K562 (cell line): Measurements from ENCODE around the gene MROH2B. TPM values are rescaled to one million over a fixed set of nuclear protein-coding genes. Genes with fewer than 3 reads are reported as not detected.

ENCODE experiments used
- ATAC-seq: fragments of 200-7000 bp; cut with Tn5 transposase; 3 replicates; pipeline ENCODE4 v1.9.1; 2020; ENCODE audit warnings: moderate library complexity
- BruUV-seq: library from RNA; stranded (reverse); fragments of 400-500 nt; replicated peaks from 2 replicates; lab custom pipeline; 2021; lab: Mats Ljungman, UMichigan
- CTCF ChIA-PET: fragments of 300-600 bp; formaldehyde crosslinking; extraction: SDS; loops from one replicate; lab custom pipeline; 2021; ENCODE audit warnings: low intra/inter-chr PET ratio; lab: Yijun Ruan, JAX
- POLR2A ChIA-PET: fragments of 300-600, 350-650 bp; sonication (Branson Sonifier 250); formaldehyde crosslinking; extraction: SDS; loops from one replicate; lab custom pipeline; 2021; ENCODE audit warnings: antibody characterized with exemption, inconsistent platforms; lab: Yijun Ruan, JAX
- DNase-seq, 4 experiments: peaks; one replicate each; pipeline versions ENCODE4 v3.0.0 to v3.0.0-alpha.2; 2011 to 2018; ENCODE audit warnings: low spot score in 3 of 4, mixed read lengths in 3 of 4; ENCODE audit errors: extremely low read depth in 1 of 4
- FAIRE-seq: peaks from 2 replicates; lab custom pipeline; 2011; peaks lifted over from hg19 to GRCh38; lab: Jason Lieb, UNC
- H2AFZ ChIP-seq: 2 replicates; pipeline ENCODE4 v1.6.0; 2011; ENCODE audit warnings: low read depth, low read length, control low read depth, inconsistent platforms
- H3K27ac ChIP-seq: fragments of 200-600 bp; 3 replicates; pipeline ENCODE4 v1.8.0; 2011; ENCODE audit warnings: low read depth, mild to moderate bottlenecking, control low read depth, inconsistent platforms, low read length, moderate library complexity, mixed read lengths; ENCODE audit errors: extremely low read depth
- H3K27me3 ChIP-seq, 2 experiments: fragments of 300-600 bp in 1 of 2; 2 replicates in 1 of 2; 3 replicates in 1 of 2; pipeline versions ENCODE4 v1.6.0 to v1.8.0; 2011; ENCODE audit warnings: inconsistent platforms in 2 of 2, low read length in 2 of 2, mild to moderate bottlenecking in 1 of 2, mixed read lengths in 1 of 2, moderate library complexity in 1 of 2; ENCODE audit not compliant: control insufficient read depth in 2 of 2, insufficient read depth in 2 of 2
- H3K36me3 ChIP-seq: fragments of 300-600 bp; 3 replicates; pipeline ENCODE4 v1.8.0; 2011; ENCODE audit warnings: mild to moderate bottlenecking, low read length, inconsistent platforms; ENCODE audit not compliant: control insufficient read depth, insufficient read depth
- H3K4me1 ChIP-seq, 2 experiments: fragments of 200-600 bp in 1 of 2; replicated peaks in 1 of 2; 2 replicates in 1 of 2; 3 replicates in 1 of 2; pipeline versions ENCODE4 v1.5.1 to v1.8.0; 2011; ENCODE audit warnings: inconsistent platforms in 2 of 2, low read length in 2 of 2, mild to moderate bottlenecking in 1 of 2, mixed read lengths in 1 of 2, moderate library complexity in 1 of 2; ENCODE audit not compliant: control insufficient read depth in 2 of 2, insufficient read depth in 2 of 2
- H3K4me2 ChIP-seq: 2 replicates; pipeline ENCODE4 v1.6.1; 2011; ENCODE audit warnings: low read length, control low read depth, inconsistent platforms, mixed read lengths; ENCODE audit not compliant: insufficient read depth
- H3K4me3 ChIP-seq: fragments of 200-600 bp; sonication (generic), shearing (Covaris generic); 2 replicates; pipeline ENCODE4 v1.5.1; 2016; ENCODE audit warnings: control low read depth, inconsistent platforms
- H3K79me2 ChIP-seq: fragments of 200-600 bp; 3 replicates; pipeline ENCODE4 v1.8.0; 2011; ENCODE audit warnings: low read length, inconsistent platforms; ENCODE audit not compliant: control insufficient read depth, insufficient read depth
- H3K9ac ChIP-seq, 2 experiments: 2 replicates each; pipeline versions ENCODE4 v1.6.0 to v1.6.1; 2011; ENCODE audit warnings: low read depth in 2 of 2, low read length in 2 of 2, control low read depth in 1 of 2, inconsistent platforms in 1 of 2, mild to moderate bottlenecking in 1 of 2, mixed read lengths in 1 of 2; ENCODE audit not compliant: insufficient read depth in 1 of 2
- H3K9me1 ChIP-seq: one replicate; pipeline ENCODE4 v1.6.0; 2011; ENCODE audit warnings: inconsistent platforms, mild to moderate bottlenecking, low read length, moderate library complexity; ENCODE audit not compliant: control insufficient read depth, insufficient read depth
- H3K9me3 ChIP-seq: replicated peaks from 2 replicates; pipeline ENCODE4 v1.5.1; 2011; ENCODE audit warnings: low read depth, low read length, inconsistent platforms; ENCODE audit not compliant: control insufficient read depth, insufficient read depth
- H4K20me1 ChIP-seq: replicated peaks from 2 replicates; pipeline ENCODE4 v1.6.1; 2011; ENCODE audit warnings: low read length, inconsistent platforms, mixed read lengths; ENCODE audit not compliant: control insufficient read depth, insufficient read depth
- KLF6 ChIP-seq: fragments of 250-450 bp; sonication (Bioruptor Pico); IDR thresholded peaks from 2 replicates; pipeline ENCODE4 v1.4.0; 2020; ENCODE audit warnings: mild to moderate bottlenecking, moderate library complexity, borderline replicate concordance
- SAFB2 ChIP-seq: fragments of 200-400 bp; formaldehyde crosslinking; IDR thresholded peaks from 2 replicates; pipeline ENCODE4 v1.6.1; 2018; ENCODE audit warnings: borderline replicate concordance, low read length, low read depth, moderate library complexity; ENCODE audit not compliant: severe bottlenecking
- SRSF7 ChIP-seq: fragments of 200-400 bp; formaldehyde crosslinking; optimal IDR thresholded peaks from 2 replicates; pipeline ENCODE3; 2017; ENCODE audit warnings: mild to moderate bottlenecking, low read depth, low read length
- WGBS: fragments of 100-300 bp; shearing (Covaris generic); methylation state at CpG from one replicate; pipeline ENCODE4 v1.1.6; 2016; ENCODE audit warnings: low coverage, mixed read lengths; ENCODE audit not compliant: insufficient coverage; ENCODE audit errors: missing lambda C conversion rate; 5-methylcytosine and 5-hydroxymethylcytosine counted together
- in situ Hi-C: fragments of 300-500 bp; cut with MboI; formaldehyde crosslinking; loops from 4 replicates; pipeline ENCODE4 v1.15.0; 2018; ENCODE audit warnings: inconsistent platforms, mixed read lengths
- intact Hi-C: fragments of 100-400 bp; cut with micrococcal nuclease; formaldehyde crosslinking; loops from 2 replicates; pipeline ENCODE4 v1.14.2; 2022
- polyA plus RNA-seq, 8 experiments: library from polyadenylated mRNA; depleted of rRNA in 4 of 8; stranded (reverse) in 5 of 8; unstranded in 3 of 8; fragments of >200 nt; fragmentation: Nextera tagmentation in 2 of 8; fragmentation: Illumina TruSeq in 1 of 8; extraction: Ambion mirVana in 2 of 8; extraction: Trizol in 1 of 8; gene quantifications; 2 replicates each; pipeline versions ENCODE4 v1.2.1 to v1.2.3, GENCODE V29; 2011 to 2014; ENCODE audit warnings: inconsistent platforms in 1 of 8, missing spikeins in 1 of 8
- total RNA-seq, 7 experiments: library from RNA; depleted of rRNA in 6 of 7; stranded (reverse); fragments of >200 nt in 6 of 7; fragmentation: Illumina TruSeq in 2 of 7; extraction: Trizol in 2 of 7; gene quantifications; 2 replicates each; pipeline versions ENCODE4 v1.2.1 to v1.2.3, GENCODE V29; 2011 to 2021; ENCODE audit warnings: low replicate concordance in 1 of 7
- TF ChIP-seq, protein P1 (sequence below): fragments of 250-450 bp; sonication (Bioruptor Pico); IDR thresholded peaks from 2 replicates; pipeline ENCODE4 v1.4.0; 2020; ENCODE audit warnings: mild to moderate bottlenecking
- TF ChIP-seq, protein P2 (sequence below): fragments of 250-450 bp; sonication (Bioruptor Pico); IDR thresholded peaks from 2 replicates; pipeline ENCODE4 v1.5.0; 2021; ENCODE audit warnings: mild to moderate bottlenecking, borderline replicate concordance
- TF ChIP-seq, protein P3 (sequence below): fragments of 250-450 bp; sonication (Bioruptor Pico); IDR thresholded peaks from 2 replicates; pipeline ENCODE4 v1.5.0; 2020; ENCODE audit warnings: mild to moderate bottlenecking

The MROH2B gene
- total and polyA plus RNA-seq, 9 of the 15 experiments (the other 6 are each of a cell fraction or from before 2014, with no cell fraction given) = not detected

DNA sequence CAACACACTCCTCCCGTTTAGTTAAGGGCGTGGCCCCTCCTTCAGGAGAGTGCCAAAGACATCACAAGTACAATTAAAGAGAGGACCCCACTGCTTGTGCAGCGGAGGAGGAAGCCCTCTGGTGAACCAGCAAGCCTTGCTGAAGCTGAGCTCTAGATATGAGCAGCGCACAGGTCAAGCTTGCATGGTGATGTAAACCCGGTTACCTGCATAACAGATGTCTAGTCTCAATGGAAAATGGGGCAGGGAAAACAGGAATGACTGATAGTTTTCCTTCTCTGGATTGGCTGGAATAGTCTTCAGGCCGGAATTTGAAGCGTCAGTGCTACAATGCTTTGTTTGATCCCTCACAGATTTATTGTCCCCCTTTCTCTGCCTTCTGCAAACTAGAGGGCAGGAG is 66.2 kb downstream of the MROH2B start:
- H3K27ac ChIP-seq = no peak overlapping the region
- no peak overlapping the region for H3K4me2 ChIP-seq
- no peak overlapping the region for H2AFZ ChIP-seq
- FAIRE-seq = no peak
- no peaks in the 10 kb centered on the region for H3K79me2 ChIP-seq
- no peaks in the 10 kb centered on the region for H3K4me1 ChIP-seq
- no peaks in the 10 kb centered on the region for H3K36me3 ChIP-seq
- ChIA-PET POLR2A (interaction anchor here (0.5 kb wide), 1 partner anchor 13 kb away, joined by 3 read pairs; no protein-coding TSS in a partner anchor), CTCF (no interaction called here)
- 3% methylated on average over 7 of the region's 7 CpGs for WGBS
- peaks cover 2 to 6% of the 10 kb centered on the region in 2 experiments; a peak in 3 of 5 replicates for H3K27me3 ChIP-seq
- DNase-seq = no peak
- H4K20me1 ChIP-seq = no peaks in the 10 kb centered on the region
- intact Hi-C loops = no loop called here
- ATAC-seq = no peak
- in situ Hi-C loops = no loop called here
- no peak overlapping the region for H3K9ac ChIP-seq
- no peak overlapping the region for H3K4me3 ChIP-seq
- no TSS peak for BruUV-seq
- no peaks in the 10 kb centered on the region for H3K9me1 ChIP-seq
- no peaks in the 10 kb centered on the region for H3K9me3 ChIP-seq
- TF ChIP-seq KLF6 (CRISPR knock-in tag) = no peak
- TF ChIP-seq, protein P1, sequence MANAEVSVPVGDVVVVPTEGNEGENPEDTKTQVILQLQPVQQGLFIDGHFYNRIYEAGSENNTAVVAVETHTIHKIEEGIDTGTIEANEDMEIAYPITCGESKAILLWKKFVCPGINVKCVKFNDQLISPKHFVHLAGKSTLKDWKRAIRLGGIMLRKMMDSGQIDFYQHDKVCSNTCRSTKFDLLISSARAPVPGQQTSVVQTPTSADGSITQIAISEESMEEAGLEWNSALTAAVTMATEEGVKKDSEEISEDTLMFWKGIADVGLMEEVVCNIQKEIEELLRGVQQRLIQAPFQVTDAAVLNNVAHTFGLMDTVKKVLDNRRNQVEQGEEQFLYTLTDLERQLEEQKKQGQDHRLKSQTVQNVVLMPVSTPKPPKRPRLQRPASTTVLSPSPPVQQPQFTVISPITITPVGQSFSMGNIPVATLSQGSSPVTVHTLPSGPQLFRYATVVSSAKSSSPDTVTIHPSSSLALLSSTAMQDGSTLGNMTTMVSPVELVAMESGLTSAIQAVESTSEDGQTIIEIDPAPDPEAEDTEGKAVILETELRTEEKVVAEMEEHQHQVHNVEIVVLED (CRISPR knock-in tag) = no peak

DNA sequence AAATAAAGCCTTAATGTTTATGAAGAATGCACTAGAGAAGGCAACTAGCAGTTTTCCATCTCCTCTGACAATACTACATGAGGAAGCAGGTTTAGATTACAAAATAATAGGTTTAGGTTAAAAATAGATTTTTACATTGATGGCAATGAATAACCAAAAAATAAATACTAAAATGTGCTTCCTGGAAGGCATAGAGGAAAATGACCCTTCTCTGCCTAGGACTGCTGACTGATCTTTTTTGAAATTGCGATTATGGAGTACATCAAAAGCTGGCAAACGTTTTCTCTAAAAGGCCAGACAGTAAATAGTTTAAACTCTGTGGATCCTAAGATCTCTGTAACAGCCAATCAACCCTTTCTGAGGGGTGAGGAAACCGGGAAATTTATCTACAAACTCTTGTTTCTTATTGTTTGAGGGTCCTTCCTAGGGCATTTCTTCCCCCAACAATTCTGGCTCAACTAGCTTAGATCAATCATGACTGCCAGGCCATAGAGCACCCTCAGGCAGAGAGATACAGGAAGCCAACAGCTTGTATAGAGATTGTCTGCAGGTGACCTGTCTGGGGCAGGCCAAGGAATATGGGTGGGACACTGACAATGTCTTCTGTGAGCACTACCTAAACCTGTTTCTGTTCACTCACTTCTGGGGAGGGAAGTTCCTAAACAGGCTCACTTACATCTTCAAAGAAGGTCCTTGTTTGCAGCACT is 67.3 kb downstream of the MROH2B start:
- no TSS peak for BruUV-seq
- ChIA-PET CTCF (no interaction called here), POLR2A (no interaction called here)
- no peak for TF ChIP-seq SRSF7
- no peak for TF ChIP-seq SAFB2
- TF ChIP-seq, protein P2, sequence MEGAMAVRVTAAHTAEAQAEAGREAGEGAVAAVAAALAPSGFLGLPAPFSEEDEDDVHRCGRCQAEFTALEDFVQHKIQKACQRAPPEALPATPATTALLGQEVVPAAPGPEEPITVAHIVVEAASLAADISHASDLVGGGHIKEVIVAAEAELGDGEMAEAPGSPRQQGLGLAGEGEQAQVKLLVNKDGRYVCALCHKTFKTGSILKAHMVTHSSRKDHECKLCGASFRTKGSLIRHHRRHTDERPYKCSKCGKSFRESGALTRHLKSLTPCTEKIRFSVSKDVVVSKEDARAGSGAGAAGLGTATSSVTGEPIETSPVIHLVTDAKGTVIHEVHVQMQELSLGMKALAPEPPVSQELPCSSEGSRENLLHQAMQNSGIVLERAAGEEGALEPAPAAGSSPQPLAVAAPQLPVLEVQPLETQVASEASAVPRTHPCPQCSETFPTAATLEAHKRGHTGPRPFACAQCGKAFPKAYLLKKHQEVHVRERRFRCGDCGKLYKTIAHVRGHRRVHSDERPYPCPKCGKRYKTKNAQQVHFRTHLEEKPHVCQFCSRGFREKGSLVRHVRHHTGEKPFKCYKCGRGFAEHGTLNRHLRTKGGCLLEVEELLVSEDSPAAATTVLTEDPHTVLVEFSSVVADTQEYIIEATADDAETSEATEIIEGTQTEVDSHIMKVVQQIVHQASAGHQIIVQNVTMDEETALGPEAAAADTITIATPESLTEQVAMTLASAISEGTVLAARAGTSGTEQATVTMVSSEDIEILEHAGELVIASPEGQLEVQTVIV = no peak
- TF ChIP-seq, protein P3, sequence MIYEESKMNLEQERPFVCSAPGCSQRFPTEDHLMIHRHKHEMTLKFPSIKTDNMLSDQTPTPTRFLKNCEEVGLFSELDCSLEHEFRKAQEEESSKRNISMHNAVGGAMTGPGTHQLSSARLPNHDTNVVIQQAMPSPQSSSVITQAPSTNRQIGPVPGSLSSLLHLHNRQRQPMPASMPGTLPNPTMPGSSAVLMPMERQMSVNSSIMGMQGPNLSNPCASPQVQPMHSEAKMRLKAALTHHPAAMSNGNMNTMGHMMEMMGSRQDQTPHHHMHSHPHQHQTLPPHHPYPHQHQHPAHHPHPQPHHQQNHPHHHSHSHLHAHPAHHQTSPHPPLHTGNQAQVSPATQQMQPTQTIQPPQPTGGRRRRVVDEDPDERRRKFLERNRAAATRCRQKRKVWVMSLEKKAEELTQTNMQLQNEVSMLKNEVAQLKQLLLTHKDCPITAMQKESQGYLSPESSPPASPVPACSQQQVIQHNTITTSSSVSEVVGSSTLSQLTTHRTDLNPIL (CRISPR knock-in tag) = no peak
- H2AFZ ChIP-seq = no peak overlapping the region
- no peaks in the 10 kb centered on the region for H3K36me3 ChIP-seq
- H3K4me1 ChIP-seq = no peaks in the 10 kb centered on the region
- ATAC-seq (no peak), DNase-seq (no peak), FAIRE-seq (no peak)
- peaks cover 2 to 6% of the 10 kb centered on the region in 2 experiments; a peak in 3 of 5 replicates for H3K27me3 ChIP-seq
- no peak overlapping the region for H3K4me3 ChIP-seq
- in situ Hi-C loops = no loop called here
- H3K79me2 ChIP-seq = no peaks in the 10 kb centered on the region
- intact Hi-C loops = no loop called here
- no peak overlapping the region for H3K27ac ChIP-seq
- no peaks in the 10 kb centered on the region for H3K9me1 ChIP-seq
- no peak overlapping the region for H3K9ac ChIP-seq
- H4K20me1 ChIP-seq = no peaks in the 10 kb centered on the region
- WGBS = 3% methylated on average over 3 of the region's 3 CpGs
- no peak overlapping the region for H3K4me2 ChIP-seq
- no peaks in the 10 kb centered on the region for H3K9me3 ChIP-seq
